Dendritic cell treated with granulocyte-macrophage colony-stimulating factor and Interleukin-4, amounts not matched to agents 40 ng/mL and 50 ng/mL, for 4 days (primary cell): Measurements from ENCODE around the gene IL6.
A peak's percentile ranks its signal among the peaks of the same experiment; 100 is the strongest.
"Not testable (repeated sequence)": the region's sequence is repeated elsewhere in the genome, so short reads cannot be mapped to it uniquely, and the experiment has no call there.

Experiments used
- H3K27ac Mint-ChIP-seq: one replicate; pipeline ENCODE4 v1.8.0; 2022; ENCODE audit warnings: mild to moderate bottlenecking, mixed read lengths
- H3K27me3 Mint-ChIP-seq: one replicate; pipeline ENCODE4 v1.8.0; 2022; ENCODE audit warnings: mild to moderate bottlenecking, mixed read lengths
- H3K36me3 Mint-ChIP-seq: one replicate; pipeline ENCODE4 v1.8.0; 2022; ENCODE audit warnings: low read depth, mixed read lengths
- H3K4me1 Mint-ChIP-seq: one replicate; pipeline ENCODE4 v1.8.0; 2022; ENCODE audit warnings: low read depth, mixed read lengths
- H3K4me3 Mint-ChIP-seq: one replicate; pipeline ENCODE4 v1.8.0; 2022; ENCODE audit warnings: mild to moderate bottlenecking, moderate library complexity, mixed read lengths
- H3K9me3 Mint-ChIP-seq: one replicate; pipeline ENCODE4 v1.8.0; 2022; ENCODE audit warnings: mixed read lengths
- intact Hi-C: fragments of 100-400 bp; cut with micrococcal nuclease; formaldehyde crosslinking; loops from one replicate; pipeline ENCODE4 v1.15.0; 2022

IL6 gene

GRCh38 chr7:22697322-22697859 lies 29.6 kb upstream of the IL6 start:
- H3K27ac Mint-ChIP-seq, result peak overlapping the region; percentile 48
- H3K4me1 Mint-ChIP-seq, result peaks cover 69% of the 10 kb centered on the region
- H3K36me3 Mint-ChIP-seq, result no peaks in the 10 kb centered on the region
- no peak overlapping the region for H3K4me3 Mint-ChIP-seq
- intact Hi-C loops, result no loop called here
- peaks cover 17% of the 10 kb centered on the region for H3K27me3 Mint-ChIP-seq
- no peaks in the 10 kb centered on the region for H3K9me3 Mint-ChIP-seq

- intact Hi-C loops, result loop anchor here (2.0 kb wide), 1 partner anchor 35 kb away; no protein-coding TSS in a partner anchor
- H3K36me3 Mint-ChIP-seq, result no peaks in the 10 kb centered on the region
- H3K4me1 Mint-ChIP-seq, result peaks cover 69% of the 10 kb centered on the region
- H3K4me3 Mint-ChIP-seq, result no peak overlapping the region
- H3K9me3 Mint-ChIP-seq, result no peaks in the 10 kb centered on the region
- peak overlapping the region; percentile 47 for H3K27ac Mint-ChIP-seq
- H3K27me3 Mint-ChIP-seq, result peaks cover 14% of the 10 kb centered on the region
Measured at GRCh38 chr7:22697876-22698606, 29.0 kb upstream of the IL6 start.

GRCh38 chr7:22698767-22699166 lies 28.2 kb upstream of the IL6 start:
- Mint-ChIP-seq H3K4me1 (peaks cover 69% of the 10 kb centered on the region), H3K36me3 (no peaks in the 10 kb centered on the region), H3K27ac (peak overlapping the region; percentile 47), H3K27me3 (peaks cover 7% of the 10 kb centered on the region), H3K4me3 (no peak overlapping the region), H3K9me3 (no peaks in the 10 kb centered on the region)
- intact Hi-C loops, result loop anchor here (2.0 kb wide), 1 partner anchor 36 kb away; no protein-coding TSS in a partner anchor

- peaks cover 58% of the 10 kb centered on the region for H3K4me1 Mint-ChIP-seq
- H3K9me3 Mint-ChIP-seq, result no peaks in the 10 kb centered on the region
- intact Hi-C loops, result no loop called here
- peak overlapping the region; percentile 69 for H3K27ac Mint-ChIP-seq
- peaks cover 9% of the 10 kb centered on the region for H3K27me3 Mint-ChIP-seq
- H3K36me3 Mint-ChIP-seq, result no peaks in the 10 kb centered on the region
- no peak overlapping the region for H3K4me3 Mint-ChIP-seq
Measured at GRCh38 chr7:22700559-22701002, 26.4 kb upstream of the IL6 start.

GRCh38 chr7:22702516-22702915 lies 24.5 kb upstream of the IL6 start:
- no peaks in the 10 kb centered on the region for H3K36me3 Mint-ChIP-seq
- peaks cover 44% of the 10 kb centered on the region for H3K4me1 Mint-ChIP-seq
- H3K4me3 Mint-ChIP-seq, result no peak overlapping the region
- H3K27me3 Mint-ChIP-seq, result peaks cover 5% of the 10 kb centered on the region
- no peaks in the 10 kb centered on the region for H3K9me3 Mint-ChIP-seq
- peak overlapping the region; percentile 69 for H3K27ac Mint-ChIP-seq
- intact Hi-C loops, result no loop called here

- H3K36me3 Mint-ChIP-seq, H3K27me3 Mint-ChIP-seq, intact Hi-C loops, H3K9me3 Mint-ChIP-seq, H3K4me3 Mint-ChIP-seq, H3K27ac Mint-ChIP-seq: not testable (repeated sequence)
- H3K4me1 Mint-ChIP-seq, result peaks cover 36% of the 10 kb centered on the region
Measured at GRCh38 chr7:22703107-22703855, 23.7 kb upstream of the IL6 start.

- H3K4me1 Mint-ChIP-seq, result peaks cover 28% of the 10 kb centered on the region
- intact Hi-C loops, H3K4me3 Mint-ChIP-seq, H3K27ac Mint-ChIP-seq, H3K9me3 Mint-ChIP-seq, H3K36me3 Mint-ChIP-seq, H3K27me3 Mint-ChIP-seq: not testable (repeated sequence)
Measured at GRCh38 chr7:22703978-22704610, 22.9 kb upstream of the IL6 start.

- H3K9me3 Mint-ChIP-seq, intact Hi-C loops, H3K4me3 Mint-ChIP-seq, H3K36me3 Mint-ChIP-seq, H3K27me3 Mint-ChIP-seq, H3K27ac Mint-ChIP-seq: not testable (repeated sequence)
- H3K4me1 Mint-ChIP-seq, result peaks cover 29% of the 10 kb centered on the region
Measured at GRCh38 chr7:22704722-22705121, 22.3 kb upstream of the IL6 start.

- intact Hi-C loops, H3K4me3 Mint-ChIP-seq, H3K36me3 Mint-ChIP-seq, H3K27me3 Mint-ChIP-seq, H3K9me3 Mint-ChIP-seq, H3K27ac Mint-ChIP-seq: not testable (repeated sequence)
- H3K4me1 Mint-ChIP-seq, result peaks cover 18% of the 10 kb centered on the region
Measured at GRCh38 chr7:22705874-22706273, 21.1 kb upstream of the IL6 start.

- H3K4me1 Mint-ChIP-seq, H3K4me3 Mint-ChIP-seq, H3K27ac Mint-ChIP-seq, H3K9me3 Mint-ChIP-seq, intact Hi-C loops, H3K36me3 Mint-ChIP-seq, H3K27me3 Mint-ChIP-seq: not testable (repeated sequence)
Measured at GRCh38 chr7:22707026-22707691, 19.8 kb upstream of the IL6 start.

GRCh38 chr7:22708214-22708613 lies 18.8 kb upstream of the IL6 start:
- H3K4me3 Mint-ChIP-seq, H3K27me3 Mint-ChIP-seq, H3K9me3 Mint-ChIP-seq, intact Hi-C loops, H3K27ac Mint-ChIP-seq, H3K36me3 Mint-ChIP-seq: not testable (repeated sequence)
- peaks cover 11% of the 10 kb centered on the region for H3K4me1 Mint-ChIP-seq

GRCh38 chr7:22708677-22709061 lies 18.3 kb upstream of the IL6 start:
- H3K36me3 Mint-ChIP-seq, intact Hi-C loops, H3K9me3 Mint-ChIP-seq, H3K4me3 Mint-ChIP-seq, H3K27me3 Mint-ChIP-seq: not testable (repeated sequence)
- H3K4me1 Mint-ChIP-seq, result peaks cover 11% of the 10 kb centered on the region
- H3K27ac Mint-ChIP-seq, result peak overlapping the region; percentile 31

- intact Hi-C loops, H3K27me3 Mint-ChIP-seq, H3K36me3 Mint-ChIP-seq, H3K4me3 Mint-ChIP-seq, H3K9me3 Mint-ChIP-seq: not testable (repeated sequence)
- peaks cover 11% of the 10 kb centered on the region for H3K4me1 Mint-ChIP-seq
- peak overlapping the region; percentile 31 for H3K27ac Mint-ChIP-seq
Measured at GRCh38 chr7:22709062-22709829, 17.8 kb upstream of the IL6 start.
